H1 (cell line): ENCODE data around the gene PWWP3B. TPM values are rescaled to one million over a fixed set of nuclear protein-coding genes. Genes with fewer than 3 reads are reported as not detected.

Experiments
- CTCF ChIA-PET: fragments of 300-600 bp; sonication (Branson Sonifier 250); formaldehyde crosslinking; loops from one replicate; lab custom pipeline; 2021; ENCODE audit not compliant: partially characterized antibody; lab: Charles Lee
- POLR2A ChIA-PET: fragments of 300-600 bp; sonication (Branson Sonifier 250); formaldehyde crosslinking; loops from one replicate; lab custom pipeline; 2021; ENCODE audit warnings: inconsistent platforms; ENCODE audit not compliant: partially characterized antibody; lab: Charles Lee
- DNase-seq, 2 experiments: peaks; one replicate each; pipeline versions ENCODE4 v3.0.0 to v3.0.0-alpha.2; 2010 to 2022; ENCODE audit warnings: low spot score in 2 of 2, low read depth in 1 of 2, mixed read lengths in 1 of 2
- FAIRE-seq: peaks from 2 replicates; lab custom pipeline; 2011; peaks lifted over from hg19 to GRCh38; lab: Jason Lieb, UNC
- H2AFZ ChIP-seq: 2 replicates; pipeline ENCODE4 v1.8.1; 2012; ENCODE audit warnings: low read length, inconsistent platforms
- H2AK5ac ChIP-seq: 2 replicates; pipeline ENCODE4 v1.6.1; 2013; ENCODE audit warnings: low read depth, low read length
- H2BK120ac ChIP-seq: replicated peaks from 2 replicates; pipeline ENCODE3; 2013; ENCODE audit warnings: low read depth, low read length, inconsistent platforms
- H2BK12ac ChIP-seq: 2 replicates; pipeline ENCODE4 v1.6.1; 2013; ENCODE audit warnings: low read depth, low read length
- H2BK15ac ChIP-seq: 2 replicates; pipeline ENCODE4 v1.6.1; 2013; ENCODE audit warnings: low read length
- H2BK20ac ChIP-seq: 2 replicates; pipeline ENCODE4 v1.6.1; 2013; ENCODE audit warnings: low read length
- H2BK5ac ChIP-seq: 2 replicates; pipeline ENCODE4 v1.6.1; 2013; ENCODE audit warnings: low read depth, low read length
- H3K14ac ChIP-seq: 2 replicates; pipeline ENCODE4 v1.6.1; 2013; ENCODE audit warnings: inconsistent platforms; ENCODE audit not compliant: insufficient read length
- H3K18ac ChIP-seq: 2 replicates; pipeline ENCODE4 v1.6.1; 2013; ENCODE audit warnings: low read length; ENCODE audit errors: extremely low read depth
- H3K23ac ChIP-seq: 2 replicates; pipeline ENCODE4 v1.6.1; 2013; ENCODE audit warnings: inconsistent platforms; ENCODE audit not compliant: insufficient read length
- H3K23me2 ChIP-seq: 2 replicates; pipeline ENCODE4 v1.6.1; 2013; ENCODE audit warnings: low read depth, low read length
- H3K27ac ChIP-seq: 2 replicates; pipeline ENCODE4 v1.6.1; 2011; ENCODE audit warnings: low read depth, low read length, inconsistent platforms
- H3K27me3 ChIP-seq, 4 experiments: replicated peaks in 1 of 4; 1 replicate in 1 of 4; 2 replicates in 3 of 4; pipeline versions ENCODE4 v1.6.1 to v1.8.1; 2011 to 2013; ENCODE audit warnings: low read length in 3 of 4, mild to moderate bottlenecking in 3 of 4, inconsistent platforms in 2 of 4, mixed read lengths in 2 of 4, moderate library complexity in 1 of 4; ENCODE audit not compliant: control insufficient read depth in 3 of 4, insufficient read depth in 3 of 4; ENCODE audit errors: extremely low read depth in 1 of 4
- H3K36me3 ChIP-seq, 4 experiments: 2 replicates each; pipeline versions ENCODE4 v1.6.1 to v1.8.1; 2011 to 2013; ENCODE audit warnings: mild to moderate bottlenecking in 4 of 4, low read length in 3 of 4, moderate library complexity in 2 of 4, control low read depth in 1 of 4, inconsistent platforms in 1 of 4; ENCODE audit not compliant: insufficient read depth in 4 of 4, control insufficient read depth in 2 of 4
- H3K4ac ChIP-seq: replicated peaks from 2 replicates; pipeline ENCODE3; 2013; ENCODE audit warnings: low read length, low read depth, mixed read lengths, inconsistent platforms; ENCODE audit not compliant: insufficient read length
- H3K4me1 ChIP-seq, 4 experiments: replicated peaks in 1 of 4; 1 replicate in 1 of 4; 2 replicates in 3 of 4; pipeline versions ENCODE4 v1.6.1 to v1.8.1; 2011 to 2013; ENCODE audit warnings: low read length in 3 of 4, inconsistent platforms in 2 of 4, mixed read lengths in 1 of 4; ENCODE audit not compliant: insufficient read depth in 4 of 4, control insufficient read depth in 3 of 4
- H3K4me2 ChIP-seq, 2 experiments: 2 replicates each; pipeline versions ENCODE4 v1.6.1 to v1.8.1; 2011 to 2013; ENCODE audit warnings: low read depth in 2 of 2, low read length in 2 of 2, control low read depth in 1 of 2, inconsistent platforms in 1 of 2, mild to moderate bottlenecking in 1 of 2; ENCODE audit not compliant: insufficient read depth in 1 of 2
- H3K4me3 ChIP-seq, 4 experiments: fragments of 200-600, 300-600 bp in 1 of 4; sonication (generic), shearing (Covaris generic), sonication (Bioruptor Twin) in 1 of 4; 2 replicates each; pipeline versions ENCODE4 v1.5.1 to v1.8.1; 2011 to 2016; ENCODE audit warnings: low read length in 4 of 4, low read depth in 3 of 4, control low read depth in 2 of 4, inconsistent platforms in 2 of 4, mild to moderate bottlenecking in 2 of 4, mixed read lengths in 1 of 4, moderate library complexity in 1 of 4; ENCODE audit not compliant: insufficient read depth in 2 of 4; ENCODE audit errors: extremely low read depth in 1 of 4
- H3K56ac ChIP-seq: replicated peaks from 2 replicates; pipeline ENCODE3; 2013; ENCODE audit warnings: low read depth, mild to moderate bottlenecking, mixed read lengths, low read length, inconsistent platforms; ENCODE audit not compliant: insufficient read length
- H3K79me1 ChIP-seq: 2 replicates; pipeline ENCODE4 v1.6.1; 2013; ENCODE audit warnings: low read depth, low read length, control low read depth
- H3K79me2 ChIP-seq, 2 experiments: 2 replicates each; pipeline versions ENCODE4 v1.6.1 to v1.8.1; 2012 to 2013; ENCODE audit warnings: low read length in 2 of 2, mild to moderate bottlenecking in 2 of 2, inconsistent platforms in 1 of 2; ENCODE audit not compliant: insufficient read depth in 2 of 2, control insufficient read depth in 1 of 2
- H3K9ac ChIP-seq, 4 experiments: replicated peaks in 1 of 4; 1 replicate in 1 of 4; 2 replicates in 3 of 4; pipeline versions ENCODE4 v1.6.1 to v1.8.1; 2011 to 2013; ENCODE audit warnings: low read depth in 3 of 4, low read length in 3 of 4, control low read depth in 2 of 4, mild to moderate bottlenecking in 2 of 4, moderate library complexity in 2 of 4, inconsistent platforms in 1 of 4; ENCODE audit errors: extremely low read depth in 1 of 4
- H3K9me3 ChIP-seq, 2 experiments: 2 replicates each; pipeline versions ENCODE4 v1.6.1 to v1.8.1; 2012 to 2013; ENCODE audit warnings: mild to moderate bottlenecking in 2 of 2, moderate library complexity in 2 of 2, control low read depth in 1 of 2, inconsistent platforms in 1 of 2, low read depth in 1 of 2, low read length in 1 of 2, mixed read lengths in 1 of 2; ENCODE audit not compliant: insufficient read depth in 2 of 2
- H4K20me1 ChIP-seq, 2 experiments: replicated peaks in 1 of 2; 2 replicates each; pipeline versions ENCODE3 to v1.8.1; 2011 to 2013; ENCODE audit warnings: inconsistent platforms in 2 of 2, low read length in 2 of 2, mild to moderate bottlenecking in 1 of 2; ENCODE audit not compliant: insufficient read depth in 2 of 2, control insufficient read depth in 1 of 2
- H4K5ac ChIP-seq: 2 replicates; pipeline ENCODE4 v1.6.1; 2013; ENCODE audit warnings: low read length, low read depth, mixed read lengths, inconsistent platforms; ENCODE audit not compliant: insufficient read length
- H4K8ac ChIP-seq: 2 replicates; pipeline ENCODE4 v1.8.0; 2013; ENCODE audit warnings: mild to moderate bottlenecking, moderate library complexity, low read length, inconsistent platforms; ENCODE audit not compliant: insufficient read depth; ENCODE audit errors: extremely low read depth
- H4K91ac ChIP-seq: replicated peaks from 2 replicates; pipeline ENCODE3; 2013; ENCODE audit warnings: low read length, mixed read lengths, inconsistent platforms; ENCODE audit not compliant: insufficient read length
- TCF12 ChIP-seq: IDR thresholded peaks from 2 replicates; pipeline ENCODE4 v1.6.1; 2011; ENCODE audit warnings: low read depth, mild to moderate bottlenecking, low read length
- WGBS, 2 experiments: shearing (Covaris generic) in 1 of 2; methylation state at CpG; one replicate each; pipeline versions ENCODE4 v1.1.6 to v1.1.7; 2013 to 2015; ENCODE audit warnings: low lambda C conversion rate in 2 of 2, mixed read lengths in 2 of 2, inconsistent platforms in 1 of 2, low coverage in 1 of 2, missing lambda C conversion rate in 1 of 2; ENCODE audit not compliant: insufficient replicate concordance in 2 of 2, insufficient coverage in 1 of 2, insufficient read length in 1 of 2; ENCODE audit errors: extremely low coverage in 1 of 2, missing lambda C conversion rate in 1 of 2; 5-methylcytosine and 5-hydroxymethylcytosine counted together
- polyA plus RNA-seq, 7 experiments: library from polyadenylated mRNA; depleted of rRNA in 3 of 7; stranded (reverse) in 5 of 7; unstranded in 2 of 7; fragments of >200 nt in 5 of 7; fragments of 200-250 nt in 2 of 7; gene quantifications; 1 replicate in 5 of 7; 2 replicates in 1 of 7; 4 replicates in 1 of 7; pipeline versions ENCODE4 v1.2.1 to v1.2.3, GENCODE V29; 2011 to 2013; ENCODE audit warnings: missing spikeins in 2 of 7, mixed read lengths in 2 of 7
- total RNA-seq: library from RNA; stranded (reverse); fragmentation: NEBNext Ultra II Directional; extraction: Animal tissue kit (Norgen Biotek cat#: 25700); gene quantifications from 2 replicates; pipeline ENCODE4 v1.2.1, GENCODE V29; 2021

PWWP3B gene
- total and polyA plus RNA-seq, 2 of the 8 experiments (the other 6 are each of a cell fraction or from before 2014, with no cell fraction given) = 0.15 to 0.61 TPM

DNA sequence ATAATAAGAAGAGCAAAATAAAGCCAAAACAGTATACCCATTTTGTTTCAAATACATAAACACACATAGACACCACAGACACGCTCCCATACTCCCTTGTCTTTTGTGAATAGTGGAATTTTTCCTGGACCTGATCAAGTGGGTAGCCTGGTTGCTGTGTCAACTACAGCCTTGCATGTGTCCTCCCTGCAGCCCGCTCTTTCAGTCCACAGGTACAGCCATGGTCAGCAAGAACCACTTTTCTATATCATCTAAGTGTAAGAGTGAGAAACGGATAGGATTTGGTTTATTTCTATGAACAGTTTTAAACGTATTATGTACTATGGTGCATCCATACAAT lies 9.8 kb downstream of the PWWP3B start:
- no peaks in the 10 kb centered on the region for H3K36me3 ChIP-seq
- H2BK120ac ChIP-seq = no peak overlapping the region
- H3K23me2 ChIP-seq = no peaks in the 10 kb centered on the region
- H3K79me2 ChIP-seq = no peaks in the 10 kb centered on the region
- H3K27ac ChIP-seq = no peak overlapping the region
- no peak overlapping the region for H4K5ac ChIP-seq
- H2AK5ac ChIP-seq = no peak overlapping the region
- no peak overlapping the region for H3K23ac ChIP-seq
- H3K4me2 ChIP-seq = no peak overlapping the region
- POLR2A ChIA-PET = no interaction called here
- no peak for TF ChIP-seq TCF12
- TF ChIP-seq, all 59 proteins: peak for 0
- Histone ChIP-seq H3K9ac (no peak overlapping the region), H3K56ac (no peak overlapping the region), H4K91ac (no peak overlapping the region), H2AFZ (no peak overlapping the region), H3K18ac (no peak overlapping the region), H2BK15ac (no peak overlapping the region), H3K9me3 (peaks cover 0 to 4% of the 10 kb centered on the region in 2 experiments; a peak in 1 of 4 replicates), H3K4me3 (no peak overlapping the region), H3K79me1 (no peaks in the 10 kb centered on the region), H2BK20ac (no peak overlapping the region), H4K20me1 (no peaks in the 10 kb centered on the region), H4K8ac (no peak overlapping the region), H3K14ac (no peak overlapping the region), H3K27me3 (no peaks in the 10 kb centered on the region), H2BK5ac (no peak overlapping the region), H2BK12ac (no peak overlapping the region), H3K4ac (no peak overlapping the region), H3K4me1 (no peaks in the 10 kb centered on the region)
- FAIRE-seq = no peak
- WGBS, 2 experiments = 65% methylated on average over 4 of the region's 4 CpGs; no CpG with 5 or more reads in 1 of the 2 experiments
- CTCF ChIA-PET = no interaction called here
- no peak for DNase-seq
